ENCODE data around the gene KCNE1.

GRCh38 chr21:34559089-34559631 is 47.1 kb upstream of the KCNE1 start:
- TF ChIP-seq TCF12 (IDR thresholded peaks at IDR 0.05; ENCODE audit: low read depth) (no peak), EP300 (IDR thresholded peaks at IDR 0.05; ENCODE audit: borderline replicate concordance) (no peak), TEAD4 (IDR thresholded peaks at IDR 0.05) (no peak), CREB1 (IDR thresholded peaks at IDR 0.05; ENCODE audit: low read depth) (no peak), RAD21 (IDR thresholded peaks at IDR 0.05; ENCODE audit: low read depth) (no peak)

Measured in Ishikawa (cell line).